ENCODE results near the gene ZNF587. TPM values are rescaled to one million over a fixed set of nuclear protein-coding genes. Genes with fewer than 3 reads are reported as not detected.
"Not testable (repeated sequence)": the region's sequence is repeated elsewhere in the genome, so short reads cannot be mapped to it uniquely, and the experiment has no call there.

The ZNF587 gene
- total and polyA plus RNA-seq, 7 donors, result 2.5 to 15.3 (median 14.0) TPM

- no peak overlapping the region for H3K27ac ChIP-seq
- WGBS, 3 donors, result 86 to 93% (median 91%) methylated on average over 7 of the region's 7 CpGs
- no peaks in the 10 kb centered on the region for H3K9me3 ChIP-seq
- H3K4me3 ChIP-seq, result no peak overlapping the region
- no peak for TF ChIP-seq CTCF (IDR thresholded peaks at IDR 0.05)
- DNase-seq (no peak), ATAC-seq (no peak)
- no peaks in the 10 kb centered on the region for H3K27me3 ChIP-seq (ENCODE audit: insufficient read depth in 3 of 3, low read length in 2 of 3)
- peaks cover 19% of the 10 kb centered on the region for H3K4me1 ChIP-seq
- peaks cover 0 to 5% of the 10 kb centered on the region in 2 donors for H3K36me3 ChIP-seq (ENCODE audit: insufficient read depth in 1 of 2, low read depth in 1 of 2)
- intact Hi-C loops (cut with DNase I), result no loop called here
Observed at GRCh38 chr19:57818378-57818777, 31.3 kb upstream of the ZNF587 start.

GRCh38 chr19:57819475-57820148 lies 30.0 kb upstream of the ZNF587 start:
- Histone ChIP-seq H3K27ac (peak overlapping the region; percentile 86), H3K27me3 (ENCODE audit: insufficient read depth in 3 of 3, low read length in 2 of 3) (no peaks in the 10 kb centered on the region), H3K4me1 (peaks cover 12% of the 10 kb centered on the region), H3K9me3 (no peaks in the 10 kb centered on the region), H3K36me3 (ENCODE audit: insufficient read depth in 1 of 2, low read depth in 1 of 2) (peaks cover 0 to 10% of the 10 kb centered on the region in 2 donors), H3K4me3 (peak overlapping the region; percentile 92)
- no peak for TF ChIP-seq CTCF (IDR thresholded peaks at IDR 0.05)
- ATAC-seq (peak; percentile 81 to 87 (median 84)), DNase-seq (peak; percentile 80 to 86)
- intact Hi-C loops (cut with DNase I), result no loop called here
- 0 to 1% (median 0%) methylated on average over 44 of the region's 44 CpGs for WGBS, 3 donors

GRCh38 chr19:57820599-57820998 lies 29.1 kb upstream of the ZNF587 start:
- DNase-seq, result no peak
- ATAC-seq, result no peak
- no peaks in the 10 kb centered on the region for H3K9me3 ChIP-seq
- peaks cover 0 to 17% of the 10 kb centered on the region in 2 donors for H3K36me3 ChIP-seq (ENCODE audit: insufficient read depth in 1 of 2, low read depth in 1 of 2)
- no peaks in the 10 kb centered on the region for H3K27me3 ChIP-seq (ENCODE audit: insufficient read depth in 3 of 3, low read length in 2 of 3)
- intact Hi-C loops (cut with DNase I), result no loop called here
- 78 to 82% (median 80%) methylated on average over 6 of the region's 6 CpGs for WGBS, 3 donors
- peak overlapping the region; percentile 92 for H3K4me3 ChIP-seq
- H3K4me1 ChIP-seq, result peaks cover 12% of the 10 kb centered on the region
- TF ChIP-seq CTCF (IDR thresholded peaks at IDR 0.05), result no peak
- peak overlapping the region; percentile 86 for H3K27ac ChIP-seq

- not testable (repeated sequence) for H3K4me3 ChIP-seq
Observed at GRCh38 chr19:57821095-57821494, 28.6 kb upstream of the ZNF587 start.

GRCh38 chr19:57821501-57821900 lies 28.2 kb upstream of the ZNF587 start:
- H3K4me3 ChIP-seq; H3K9me3 ChIP-seq; ATAC-seq; DNase-seq; intact Hi-C loops (cut with DNase I); H3K27ac ChIP-seq; H3K27me3 ChIP-seq (ENCODE audit: insufficient read depth in 3 of 3, low read length in 2 of 3): not testable (repeated sequence)
- Histone ChIP-seq H3K36me3 (ENCODE audit: insufficient read depth in 1 of 2, low read depth in 1 of 2) (peaks cover 0 to 17% of the 10 kb centered on the region in 2 donors), H3K4me1 (peaks cover 12% of the 10 kb centered on the region)
- WGBS, 3 donors, result 100% methylated on average over 3 of the region's 3 CpGs

More at GRCh38 chr19:57821095-57821494, 28.6 kb upstream of the ZNF587 start:
- ATAC-seq; H3K27me3 ChIP-seq (ENCODE audit: insufficient read depth in 3 of 3, low read length in 2 of 3); intact Hi-C loops (cut with DNase I); DNase-seq; H3K27ac ChIP-seq; H3K9me3 ChIP-seq: not testable (repeated sequence)
- WGBS, 3 donors, result 72 to 88% (median 84%) methylated on average over 2 of the region's 3 CpGs
- peaks cover 0 to 17% of the 10 kb centered on the region in 2 donors for H3K36me3 ChIP-seq (ENCODE audit: insufficient read depth in 1 of 2, low read depth in 1 of 2)
- H3K4me1 ChIP-seq, result peaks cover 12% of the 10 kb centered on the region

GRCh38 chr19:57823155-57823554 lies 26.5 kb upstream of the ZNF587 start:
- Histone ChIP-seq H3K36me3 (ENCODE audit: insufficient read depth in 1 of 2, low read depth in 1 of 2) (peaks cover 0 to 17% of the 10 kb centered on the region in 2 donors), H3K27ac (peak overlapping the region; percentile 9), H3K4me1 (peaks cover 12% of the 10 kb centered on the region)
- WGBS, 3 donors, result 40 to 71% (median 52%) methylated on average over 2 of the region's 2 CpGs
- intact Hi-C loops (cut with DNase I); H3K4me3 ChIP-seq; H3K27me3 ChIP-seq (ENCODE audit: insufficient read depth in 3 of 3, low read length in 2 of 3); H3K9me3 ChIP-seq; ATAC-seq; DNase-seq: not testable (repeated sequence)

GRCh38 chr19:57823608-57824007 lies 26.1 kb upstream of the ZNF587 start:
- H3K4me3 ChIP-seq; H3K9me3 ChIP-seq; intact Hi-C loops (cut with DNase I); H3K27me3 ChIP-seq (ENCODE audit: insufficient read depth in 3 of 3, low read length in 2 of 3); ATAC-seq; DNase-seq: not testable (repeated sequence)
- Histone ChIP-seq H3K36me3 (ENCODE audit: insufficient read depth in 1 of 2, low read depth in 1 of 2) (peaks cover 0 to 17% of the 10 kb centered on the region in 2 donors), H3K4me1 (peaks cover 12% of the 10 kb centered on the region), H3K27ac (peak overlapping the region; percentile 9)
- WGBS, 3 donors, result 77 to 90% (median 89%) methylated on average over 4 of the region's 4 CpGs
